ENCODE measurements around the gene BSN.

The BSN gene

GRCh38 chr3:49629866-49630265, 75.6 kb downstream of the BSN start:
- DNase-seq (ENCODE audit: low read depth) = no peak

GRCh38 chr3:49630784-49631183, 76.5 kb downstream of the BSN start:
- no peak for DNase-seq (ENCODE audit: low read depth)

GRCh38 chr3:49634736-49635135, 80.5 kb downstream of the BSN start:
- no peak for DNase-seq (ENCODE audit: low read depth)

- no peak for DNase-seq (ENCODE audit: low read depth)
These were observed 82.8 kb downstream of the BSN start for GRCh38 chr3:49636883-49637609.

- no peak for DNase-seq (ENCODE audit: low read depth)
These were observed 84.2 kb downstream of the BSN start for GRCh38 chr3:49638445-49638844.

GRCh38 chr3:49639551-49639950, 85.3 kb downstream of the BSN start:
- DNase-seq (ENCODE audit: low read depth) = no peak

GRCh38 chr3:49641292-49641691, 87.0 kb downstream of the BSN start:
- DNase-seq (ENCODE audit: low read depth) = no peak

GRCh38 chr3:49641921-49642707, 87.8 kb downstream of the BSN start:
- no peak for DNase-seq (ENCODE audit: low read depth)

GRCh38 chr3:49642708-49643145, 88.5 kb downstream of the BSN start:
- no peak for DNase-seq (ENCODE audit: low read depth)

GRCh38 chr3:49644684-49645083, 90.4 kb downstream of the BSN start:
- DNase-seq (ENCODE audit: low read depth) = no peak

- no peak for DNase-seq (ENCODE audit: low read depth)
These were observed 92.0 kb downstream of the BSN start for GRCh38 chr3:49646236-49646635.

GRCh38 chr3:49647741-49648140, 93.5 kb downstream of the BSN start:
- DNase-seq (ENCODE audit: low read depth) = no peak

- DNase-seq (ENCODE audit: low read depth) = no peak
These were observed 94.2 kb downstream of the BSN start for GRCh38 chr3:49648354-49649019.

- no peak for DNase-seq (ENCODE audit: low read depth)
These were observed 95.3 kb downstream of the BSN start for GRCh38 chr3:49649576-49649975.

GRCh38 chr3:49650177-49650576, 95.9 kb downstream of the BSN start:
- no peak for DNase-seq (ENCODE audit: low read depth)

- DNase-seq (ENCODE audit: low read depth) = no peak
These were observed 96.4 kb downstream of the BSN start for GRCh38 chr3:49650637-49651036.

- no peak for DNase-seq (ENCODE audit: low read depth)
These were observed 98.1 kb downstream of the BSN start for GRCh38 chr3:49652218-49652902.

- DNase-seq (ENCODE audit: low read depth) = no peak
These were observed 98.7 kb downstream of the BSN start for GRCh38 chr3:49652903-49653415.

GRCh38 chr3:49653621-49654020, 99.3 kb downstream of the BSN start:
- no peak for DNase-seq (ENCODE audit: low read depth)

GRCh38 chr3:49654176-49654825, 100.0 kb downstream of the BSN start:
- no peak for DNase-seq (ENCODE audit: low read depth)

GRCh38 chr3:49654955-49655556, 100.8 kb downstream of the BSN start:
- no peak for DNase-seq (ENCODE audit: low read depth)

Measured in activated gamma-delta T cell treated with anti-CD3 and anti-CD28 coated beads, Interleukin-2, amount 50 U/mL, for 16 hours (primary cell).